Loucy (cell line): ENCODE data around the gene PORCN.

Source experiments
- EZH2phosphoT487 ChIP-seq: fragments of 200-600 bp; IDR thresholded peaks from 2 replicates; pipeline ENCODE4 v1.6.1; 2018; ENCODE audit warnings: antibody characterized with exemption, mild to moderate bottlenecking, moderate library complexity, borderline replicate concordance
- TF ChIP-seq, protein P1 (sequence below): fragments of 200-600 bp; sonication (generic); conservative IDR thresholded peaks from 2 replicates; pipeline ENCODE4 v1.5.1; 2014; ENCODE audit warnings: mild to moderate bottlenecking, antibody characterized with exemption, low read length

DNA sequence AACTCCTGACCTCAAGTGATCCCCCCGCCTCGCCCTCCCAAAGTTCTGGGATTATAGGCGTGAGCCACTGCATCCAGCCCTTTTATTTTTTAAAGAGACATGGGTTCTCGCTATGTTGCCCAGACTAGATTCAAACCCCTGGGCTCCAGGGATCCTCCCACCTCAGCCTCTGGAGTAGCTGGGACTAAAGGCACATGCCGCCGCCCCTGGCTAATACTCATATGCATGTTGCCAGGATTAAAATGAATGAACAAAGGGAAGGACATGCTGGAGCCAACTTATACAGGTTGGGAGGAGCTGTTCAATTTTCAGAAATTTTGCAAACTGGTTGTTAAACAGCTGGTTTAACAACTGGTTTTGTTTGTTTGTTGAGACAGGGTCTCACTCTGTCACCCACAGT, 34.2 kb upstream of the PORCN start:
- TF ChIP-seq, protein P1, sequence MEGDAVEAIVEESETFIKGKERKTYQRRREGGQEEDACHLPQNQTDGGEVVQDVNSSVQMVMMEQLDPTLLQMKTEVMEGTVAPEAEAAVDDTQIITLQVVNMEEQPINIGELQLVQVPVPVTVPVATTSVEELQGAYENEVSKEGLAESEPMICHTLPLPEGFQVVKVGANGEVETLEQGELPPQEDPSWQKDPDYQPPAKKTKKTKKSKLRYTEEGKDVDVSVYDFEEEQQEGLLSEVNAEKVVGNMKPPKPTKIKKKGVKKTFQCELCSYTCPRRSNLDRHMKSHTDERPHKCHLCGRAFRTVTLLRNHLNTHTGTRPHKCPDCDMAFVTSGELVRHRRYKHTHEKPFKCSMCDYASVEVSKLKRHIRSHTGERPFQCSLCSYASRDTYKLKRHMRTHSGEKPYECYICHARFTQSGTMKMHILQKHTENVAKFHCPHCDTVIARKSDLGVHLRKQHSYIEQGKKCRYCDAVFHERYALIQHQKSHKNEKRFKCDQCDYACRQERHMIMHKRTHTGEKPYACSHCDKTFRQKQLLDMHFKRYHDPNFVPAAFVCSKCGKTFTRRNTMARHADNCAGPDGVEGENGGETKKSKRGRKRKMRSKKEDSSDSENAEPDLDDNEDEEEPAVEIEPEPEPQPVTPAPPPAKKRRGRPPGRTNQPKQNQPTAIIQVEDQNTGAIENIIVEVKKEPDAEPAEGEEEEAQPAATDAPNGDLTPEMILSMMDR = no peak
- TF ChIP-seq EZH2phosphoT487 = no peak
